MM.1S (cell line): ENCODE data around the gene DSTN.

Experiments used
- DNase-seq: peaks from one replicate; pipeline ENCODE4 v3.0.0-alpha.2; 2015
- H2AFZ ChIP-seq: fragments of 300-600 bp; sonication (generic); 2 replicates; pipeline ENCODE4 v1.6.0; 2016; ENCODE audit warnings: antibody characterized with exemption, low read length
- H3F3A ChIP-seq: fragments of 300-600 bp; sonication (generic); 2 replicates; pipeline ENCODE4 v1.6.1; 2016; ENCODE audit warnings: mild to moderate bottlenecking, antibody characterized with exemption, low read length, moderate library complexity, mixed read lengths; ENCODE audit not compliant: insufficient read depth
- H3K27ac ChIP-seq: fragments of 300-600 bp; sonication (generic); 2 replicates; pipeline ENCODE4 v1.5.1; 2016; ENCODE audit warnings: mild to moderate bottlenecking, low read length
- H3K27me3 ChIP-seq: fragments of 300-600 bp; sonication (generic); replicated peaks from 2 replicates; pipeline ENCODE4 v1.6.0; 2016; ENCODE audit warnings: low read length; ENCODE audit not compliant: insufficient read depth
- H3K36me3 ChIP-seq: fragments of 300-600 bp; sonication (generic); replicated peaks from 2 replicates; pipeline ENCODE4 v1.6.1; 2016; ENCODE audit warnings: mild to moderate bottlenecking, low read length, mixed read lengths; ENCODE audit not compliant: insufficient read depth
- H3K4me1 ChIP-seq: fragments of 300-600 bp; sonication (generic); 2 replicates; pipeline ENCODE4 v1.6.1; 2016; ENCODE audit warnings: low read length, mixed read lengths
- H3K4me2 ChIP-seq: fragments of 300-600 bp; sonication (generic); 2 replicates; pipeline ENCODE4 v1.6.0; 2016; ENCODE audit warnings: low read depth, low read length
- H3K4me3 ChIP-seq: fragments of 300-600 bp; sonication (generic); 2 replicates; pipeline ENCODE4 v1.5.1; 2016; ENCODE audit warnings: low read length, mixed read lengths
- H3K79me2 ChIP-seq: fragments of 300-600 bp; sonication (generic); 2 replicates; pipeline ENCODE4 v1.6.1; 2016; ENCODE audit warnings: mixed run types, low read length, mixed read lengths
- H3K9ac ChIP-seq: fragments of 300-600 bp; sonication (generic); 2 replicates; pipeline ENCODE4 v1.6.1; 2016; ENCODE audit warnings: low read length, mixed read lengths
- H3K9me2 ChIP-seq: fragments of 300-600 bp; sonication (generic); replicated peaks from 2 replicates; pipeline ENCODE4 v1.6.1; 2016; ENCODE audit warnings: mild to moderate bottlenecking, low read length, mixed read lengths; ENCODE audit not compliant: insufficient read depth
- H3K9me3 ChIP-seq: fragments of 300-600 bp; sonication (generic); replicated peaks from 2 replicates; pipeline ENCODE4 v1.6.1; 2016; ENCODE audit warnings: mild to moderate bottlenecking, low read length, mixed read lengths; ENCODE audit not compliant: insufficient read depth
- H4K20me1 ChIP-seq: fragments of 300-600 bp; sonication (generic); 2 replicates; pipeline ENCODE4 v1.6.1; 2016; ENCODE audit warnings: mild to moderate bottlenecking, low read length, moderate library complexity, mixed read lengths; ENCODE audit not compliant: insufficient read depth
- CTCF ChIP-seq: fragments of 300-600 bp; sonication (generic); IDR thresholded peaks from 2 replicates; pipeline ENCODE4 v1.5.1; 2016; ENCODE audit warnings: antibody characterized with exemption, low read length, mixed read lengths
- EZH2 ChIP-seq: fragments of 300-600 bp; sonication (generic); optimal IDR thresholded peaks from 2 replicates; pipeline ENCODE3; 2017; ENCODE audit warnings: low read depth, mild to moderate bottlenecking, antibody characterized with exemption, low read length, mixed read lengths
- EZH2phosphoT487 ChIP-seq: fragments of 300-600 bp; sonication (generic); IDR thresholded peaks from 2 replicates; pipeline ENCODE4 v1.6.1; 2018; ENCODE audit warnings: antibody characterized with exemption, low read length

Gene DSTN

GRCh38 chr20:17620371-17621228 lies 50.7 kb downstream of the DSTN start:
- Histone ChIP-seq H2AFZ (no peak overlapping the region), H3K9me3 (no peaks in the 10 kb centered on the region), H3K9me2 (no peaks in the 10 kb centered on the region), H3K79me2 (peaks cover 28% of the 10 kb centered on the region), H3K4me2 (no peak overlapping the region), H3K9ac (no peak overlapping the region), H4K20me1 (peaks cover 5% of the 10 kb centered on the region), H3F3A (peaks cover 10% of the 10 kb centered on the region), H3K4me1 (no peaks in the 10 kb centered on the region), H3K4me3 (no peak overlapping the region), H3K27ac (no peak overlapping the region), H3K36me3 (peaks cover 25% of the 10 kb centered on the region), H3K27me3 (no peaks in the 10 kb centered on the region)
- DNase-seq: no peak
- no peak for TF ChIP-seq EZH2
- TF ChIP-seq CTCF: no peak
- no peak for TF ChIP-seq EZH2phosphoT487

GRCh38 chr20:17621229-17621968 lies 51.5 kb downstream of the DSTN start:
- peaks cover 34% of the 10 kb centered on the region for H3K79me2 ChIP-seq
- H3K4me3 ChIP-seq: no peak overlapping the region
- H3K9me3 ChIP-seq: no peaks in the 10 kb centered on the region
- no peak overlapping the region for H3K9ac ChIP-seq
- H3F3A ChIP-seq: peaks cover 9% of the 10 kb centered on the region
- no peaks in the 10 kb centered on the region for H3K9me2 ChIP-seq
- peaks cover 5% of the 10 kb centered on the region for H4K20me1 ChIP-seq
- no peaks in the 10 kb centered on the region for H3K4me1 ChIP-seq
- DNase-seq: no peak
- peaks cover 31% of the 10 kb centered on the region for H3K36me3 ChIP-seq
- H2AFZ ChIP-seq: no peak overlapping the region
- no peak for TF ChIP-seq EZH2phosphoT487
- no peak for TF ChIP-seq EZH2
- no peak for TF ChIP-seq CTCF
- no peak overlapping the region for H3K27ac ChIP-seq
- no peaks in the 10 kb centered on the region for H3K27me3 ChIP-seq
- no peak overlapping the region for H3K4me2 ChIP-seq

- H3K9me3 ChIP-seq: no peaks in the 10 kb centered on the region
- no peak for TF ChIP-seq EZH2phosphoT487
- H3K4me2 ChIP-seq: no peak overlapping the region
- no peak for DNase-seq
- no peak overlapping the region for H3K4me3 ChIP-seq
- peaks cover 5% of the 10 kb centered on the region for H4K20me1 ChIP-seq
- no peak overlapping the region for H3K9ac ChIP-seq
- no peak overlapping the region for H3K27ac ChIP-seq
- no peaks in the 10 kb centered on the region for H3K4me1 ChIP-seq
- no peaks in the 10 kb centered on the region for H3K9me2 ChIP-seq
- H3F3A ChIP-seq: peaks cover 2% of the 10 kb centered on the region
- no peak overlapping the region for H2AFZ ChIP-seq
- peaks cover 29% of the 10 kb centered on the region for H3K36me3 ChIP-seq
- H3K27me3 ChIP-seq: no peaks in the 10 kb centered on the region
- H3K79me2 ChIP-seq: peaks cover 40% of the 10 kb centered on the region
Observed at GRCh38 chr20:17622086-17622850, 52.4 kb downstream of the DSTN start.
